SK-N-SH (cell line): ENCODE data around the gene TCF3. TPM values are rescaled to one million over a fixed set of nuclear protein-coding genes. Genes with fewer than 3 reads are reported as not detected.

Experiments
- CTCF ChIA-PET: fragments of 300-600, 350-600 bp; formaldehyde crosslinking; extraction: SDS; loops from one replicate; lab custom pipeline; 2021; lab: Yijun Ruan, JAX
- POLR2A ChIA-PET: fragments of 350-600 bp; sonication (Branson Sonifier 250); formaldehyde crosslinking; extraction: SDS; loops from one replicate; lab custom pipeline; 2020; ENCODE audit warnings: antibody characterized with exemption, inconsistent platforms; lab: Yijun Ruan, JAX
- DNase-seq: peaks from one replicate; pipeline ENCODE4 v3.0.0; 2012
- H2AFZ ChIP-seq: fragments of 200-600 bp; sonication (generic); 2 replicates; pipeline ENCODE4 v1.8.1; 2016; ENCODE audit warnings: antibody characterized with exemption, mild to moderate bottlenecking, low read depth
- H3F3A ChIP-seq: fragments of 200-600 bp; sonication (generic); replicated peaks from 2 replicates; pipeline ENCODE3; 2016; ENCODE audit warnings: antibody characterized with exemption, mild to moderate bottlenecking; ENCODE audit not compliant: insufficient read depth
- H3K27ac ChIP-seq, 2 experiments: fragments of 200-500 bp in 1 of 2; fragments of 200-600 bp in 1 of 2; sonication (Bioruptor generic) in 1 of 2; sonication (generic), shearing (Covaris generic) in 1 of 2; 2 replicates each; pipeline versions ENCODE4 v1.5.1 to v1.6.1; 2014 to 2016; ENCODE audit warnings: low read depth in 2 of 2, inconsistent platforms in 1 of 2, low read length in 1 of 2, mild to moderate bottlenecking in 1 of 2, mixed read lengths in 1 of 2
- H3K27me3 ChIP-seq: fragments of 200-600 bp; sonication (generic), shearing (Covaris generic); 2 replicates; pipeline ENCODE4 v1.6.1; 2016; ENCODE audit warnings: mixed run types; ENCODE audit not compliant: insufficient read depth
- H3K36me3 ChIP-seq, 2 experiments: fragments of 200-500 bp in 1 of 2; fragments of 200-600 bp in 1 of 2; sonication (Bioruptor generic) in 1 of 2; sonication (generic) in 1 of 2; replicated peaks in 1 of 2; 2 replicates each; pipeline versions ENCODE3 to v1.5.1; 2014 to 2016; ENCODE audit warnings: low read length in 1 of 2, mild to moderate bottlenecking in 1 of 2; ENCODE audit not compliant: insufficient read depth in 2 of 2, control insufficient read depth in 1 of 2
- H3K4me1 ChIP-seq, 2 experiments: fragments of 200-500 bp in 1 of 2; fragments of 200-600 bp in 1 of 2; sonication (Bioruptor generic) in 1 of 2; sonication (generic), shearing (Covaris generic) in 1 of 2; 2 replicates each; pipeline versions ENCODE4 v1.5.1 to v1.6.1; 2014 to 2016; ENCODE audit warnings: low read depth in 1 of 2, low read length in 1 of 2, mixed run types in 1 of 2; ENCODE audit not compliant: insufficient read depth in 2 of 2, control insufficient read depth in 1 of 2
- H3K4me2 ChIP-seq: fragments of 200-600 bp; sonication (generic), shearing (Covaris generic); 2 replicates; pipeline ENCODE4 v1.6.1; 2017; ENCODE audit warnings: mixed run types
- H3K4me3 ChIP-seq, 2 experiments: fragments of 200-500 bp in 1 of 2; fragments of 200-600 bp in 1 of 2; sonication (Bioruptor generic) in 1 of 2; sonication (generic), shearing (Covaris generic) in 1 of 2; 2 replicates each; pipeline versions ENCODE4 v1.5.1 to v1.8.1; 2014 to 2016; ENCODE audit warnings: low read depth in 2 of 2, inconsistent platforms in 1 of 2, low read length in 1 of 2, mild to moderate bottlenecking in 1 of 2, mixed read lengths in 1 of 2, moderate library complexity in 1 of 2
- H3K79me2 ChIP-seq: fragments of 200-600 bp; sonication (generic); 2 replicates; pipeline ENCODE4 v1.8.1; 2017; ENCODE audit warnings: mild to moderate bottlenecking; ENCODE audit not compliant: insufficient read depth
- H3K9ac ChIP-seq: fragments of 200-600 bp; sonication (generic); 2 replicates; pipeline ENCODE4 v1.6.1; 2017; ENCODE audit warnings: mixed run types
- H3K9me2 ChIP-seq: fragments of 200-600 bp; sonication (generic); 2 replicates; pipeline ENCODE4 v1.6.1; 2017; ENCODE audit warnings: mixed run types
- H3K9me3 ChIP-seq: fragments of 200-600 bp; sonication (generic); 2 replicates; pipeline ENCODE4 v1.6.1; 2017; ENCODE audit warnings: mixed run types, mild to moderate bottlenecking, moderate library complexity
- H4K20me1 ChIP-seq: fragments of 200-600 bp; sonication (generic); 2 replicates; pipeline ENCODE4 v1.6.1; 2017; ENCODE audit warnings: mild to moderate bottlenecking, mixed run types; ENCODE audit not compliant: insufficient read depth
- EZH2phosphoT487 ChIP-seq: fragments of 200-600 bp; sonication (generic); IDR thresholded peaks from 2 replicates; pipeline ENCODE4 v1.6.1; 2017; ENCODE audit warnings: low read depth, mixed run types, mild to moderate bottlenecking, antibody characterized with exemption, moderate library complexity, borderline replicate concordance
- FOSL2 ChIP-seq: IDR thresholded peaks from 2 replicates; pipeline ENCODE4 v1.4.0; 2012; ENCODE audit warnings: low read depth, mild to moderate bottlenecking, moderate library complexity, borderline replicate concordance
- GABPA ChIP-seq: IDR thresholded peaks from 2 replicates; pipeline ENCODE4 v1.4.0; 2012; ENCODE audit warnings: low read depth, mild to moderate bottlenecking
- GATA2 ChIP-seq: sonication (generic); formaldehyde crosslinking; IDR thresholded peaks from 2 replicates; pipeline ENCODE4 v1.5.0; 2020; ENCODE audit warnings: mild to moderate bottlenecking, missing genetic modification reagents
- JUND ChIP-seq: IDR thresholded peaks from 2 replicates; pipeline ENCODE4 v1.4.0; 2012
- MEF2A ChIP-seq: IDR thresholded peaks from 2 replicates; pipeline ENCODE4 v1.4.0; 2012; ENCODE audit warnings: low read depth, borderline replicate concordance
- MXI1 ChIP-seq: IDR thresholded peaks from 2 replicates; pipeline ENCODE4 v1.6.1; 2012; ENCODE audit warnings: mild to moderate bottlenecking, low read depth, low read length, improper control_type of control experiment
- POLR2AphosphoS5 ChIP-seq: IDR thresholded peaks from 2 replicates; pipeline ENCODE4 v1.6.1; 2012; ENCODE audit warnings: low read depth, low read length
- YY1 ChIP-seq: IDR thresholded peaks from 2 replicates; pipeline ENCODE4 v1.4.0; 2012; ENCODE audit warnings: low read depth, mild to moderate bottlenecking
- WGBS: methylation state at CpG from one replicate; pipeline ENCODE4 v1.1.6; 2017; ENCODE audit warnings: low lambda C conversion rate; 5-methylcytosine and 5-hydroxymethylcytosine counted together
- polyA plus RNA-seq, 3 experiments: library from polyadenylated mRNA; depleted of rRNA; stranded (reverse); fragments of >200 nt; gene quantifications; 2 replicates each; pipeline ENCODE4 v1.2.3, GENCODE V29; 2012
- TF ChIP-seq, protein P1 (sequence below): IDR thresholded peaks from 2 replicates; pipeline ENCODE4 v1.4.0; 2012; ENCODE audit warnings: low read depth, borderline replicate concordance
- TF ChIP-seq, protein P2 (sequence below): IDR thresholded peaks from 2 replicates; pipeline ENCODE4; 2012
- TF ChIP-seq, protein P3 (sequence below): fragments of 150-350 bp; IDR thresholded peaks from 2 replicates; pipeline ENCODE4 v1.6.1; 2016; ENCODE audit warnings: mild to moderate bottlenecking, low read depth, low read length
- TF ChIP-seq, protein P4 (sequence below): IDR thresholded peaks from 2 replicates; pipeline ENCODE4 v1.4.0; 2012; ENCODE audit warnings: low read depth
- TF ChIP-seq, protein P5 (sequence below): IDR thresholded peaks from 2 replicates; pipeline ENCODE4 v1.4.0; 2012; ENCODE audit warnings: low read depth, borderline replicate concordance

The TCF3 gene
- polyA plus RNA-seq, 1 of the 3 experiments (the other 2 are of a cell fraction), result 104 TPM

DNA sequence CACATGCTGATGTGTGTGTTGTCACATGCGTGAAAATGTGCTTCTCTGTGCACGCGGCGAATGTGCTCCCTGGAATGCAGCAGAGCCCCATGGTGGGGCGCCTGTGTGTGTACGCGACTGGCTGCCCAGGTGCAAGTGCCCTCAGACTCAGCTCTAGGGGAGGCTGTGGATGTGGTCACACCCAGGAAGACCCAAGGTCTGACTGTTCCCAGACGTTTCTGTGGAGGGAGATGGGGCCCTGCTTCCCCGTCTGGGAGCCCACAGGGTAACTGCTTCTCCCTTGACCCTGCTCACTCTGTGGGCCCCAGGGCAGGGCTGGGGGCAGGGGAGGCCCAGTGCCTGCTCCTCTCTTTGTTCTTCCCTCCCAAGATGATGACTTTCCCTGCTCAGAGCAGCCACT lies 39.3 kb downstream of the TCF3 start:
- Histone ChIP-seq H3K79me2 (no peaks in the 10 kb centered on the region), H3F3A (peaks cover 7% of the 10 kb centered on the region), H3K9me3 (no peaks in the 10 kb centered on the region), H3K4me2 (no peak overlapping the region), H3K4me3 (no peak overlapping the region), H3K36me3 (peaks cover 3 to 69% of the 10 kb centered on the region in 2 experiments), H3K27me3 (no peaks in the 10 kb centered on the region)
- 84% methylated on average over 8 of the region's 9 CpGs for WGBS
- CTCF ChIA-PET, result interaction anchor here (1.5 to 1.6 kb wide), 2 partner anchors 11 to 67 kb away, joined by 5 read pairs; no protein-coding TSS in a partner anchor
- DNase-seq, result no peak
- TF ChIP-seq YY1, result no peak
- TF ChIP-seq, protein P1, sequence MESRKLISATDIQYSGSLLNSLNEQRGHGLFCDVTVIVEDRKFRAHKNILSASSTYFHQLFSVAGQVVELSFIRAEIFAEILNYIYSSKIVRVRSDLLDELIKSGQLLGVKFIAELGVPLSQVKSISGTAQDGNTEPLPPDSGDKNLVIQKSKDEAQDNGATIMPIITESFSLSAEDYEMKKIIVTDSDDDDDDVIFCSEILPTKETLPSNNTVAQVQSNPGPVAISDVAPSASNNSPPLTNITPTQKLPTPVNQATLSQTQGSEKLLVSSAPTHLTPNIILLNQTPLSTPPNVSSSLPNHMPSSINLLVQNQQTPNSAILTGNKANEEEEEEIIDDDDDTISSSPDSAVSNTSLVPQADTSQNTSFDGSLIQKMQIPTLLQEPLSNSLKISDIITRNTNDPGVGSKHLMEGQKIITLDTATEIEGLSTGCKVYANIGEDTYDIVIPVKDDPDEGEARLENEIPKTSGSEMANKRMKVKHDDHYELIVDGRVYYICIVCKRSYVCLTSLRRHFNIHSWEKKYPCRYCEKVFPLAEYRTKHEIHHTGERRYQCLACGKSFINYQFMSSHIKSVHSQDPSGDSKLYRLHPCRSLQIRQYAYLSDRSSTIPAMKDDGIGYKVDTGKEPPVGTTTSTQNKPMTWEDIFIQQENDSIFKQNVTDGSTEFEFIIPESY, result no peak
- no peak for TF ChIP-seq GATA2 (CRISPR knock-in tag)
- no peak for TF ChIP-seq GABPA
- TF ChIP-seq, protein P2, sequence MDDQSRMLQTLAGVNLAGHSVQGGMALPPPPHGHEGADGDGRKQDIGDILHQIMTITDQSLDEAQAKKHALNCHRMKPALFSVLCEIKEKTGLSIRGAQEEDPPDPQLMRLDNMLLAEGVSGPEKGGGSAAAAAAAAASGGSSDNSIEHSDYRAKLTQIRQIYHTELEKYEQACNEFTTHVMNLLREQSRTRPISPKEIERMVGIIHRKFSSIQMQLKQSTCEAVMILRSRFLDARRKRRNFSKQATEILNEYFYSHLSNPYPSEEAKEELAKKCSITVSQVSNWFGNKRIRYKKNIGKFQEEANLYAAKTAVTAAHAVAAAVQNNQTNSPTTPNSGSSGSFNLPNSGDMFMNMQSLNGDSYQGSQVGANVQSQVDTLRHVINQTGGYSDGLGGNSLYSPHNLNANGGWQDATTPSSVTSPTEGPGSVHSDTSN, result no peak
- TF ChIP-seq JUND, result no peak
- no peak for TF ChIP-seq MXI1
- TF ChIP-seq, protein P3, sequence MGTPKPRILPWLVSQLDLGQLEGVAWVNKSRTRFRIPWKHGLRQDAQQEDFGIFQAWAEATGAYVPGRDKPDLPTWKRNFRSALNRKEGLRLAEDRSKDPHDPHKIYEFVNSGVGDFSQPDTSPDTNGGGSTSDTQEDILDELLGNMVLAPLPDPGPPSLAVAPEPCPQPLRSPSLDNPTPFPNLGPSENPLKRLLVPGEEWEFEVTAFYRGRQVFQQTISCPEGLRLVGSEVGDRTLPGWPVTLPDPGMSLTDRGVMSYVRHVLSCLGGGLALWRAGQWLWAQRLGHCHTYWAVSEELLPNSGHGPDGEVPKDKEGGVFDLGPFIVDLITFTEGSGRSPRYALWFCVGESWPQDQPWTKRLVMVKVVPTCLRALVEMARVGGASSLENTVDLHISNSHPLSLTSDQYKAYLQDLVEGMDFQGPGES, result no peak
- no peak for TF ChIP-seq POLR2AphosphoS5
- TF ChIP-seq, protein P4, sequence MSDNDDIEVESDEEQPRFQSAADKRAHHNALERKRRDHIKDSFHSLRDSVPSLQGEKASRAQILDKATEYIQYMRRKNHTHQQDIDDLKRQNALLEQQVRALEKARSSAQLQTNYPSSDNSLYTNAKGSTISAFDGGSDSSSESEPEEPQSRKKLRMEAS, result no peak
- TF ChIP-seq, protein P5, sequence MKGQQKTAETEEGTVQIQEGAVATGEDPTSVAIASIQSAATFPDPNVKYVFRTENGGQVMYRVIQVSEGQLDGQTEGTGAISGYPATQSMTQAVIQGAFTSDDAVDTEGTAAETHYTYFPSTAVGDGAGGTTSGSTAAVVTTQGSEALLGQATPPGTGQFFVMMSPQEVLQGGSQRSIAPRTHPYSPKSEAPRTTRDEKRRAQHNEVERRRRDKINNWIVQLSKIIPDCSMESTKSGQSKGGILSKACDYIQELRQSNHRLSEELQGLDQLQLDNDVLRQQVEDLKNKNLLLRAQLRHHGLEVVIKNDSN, result no peak
- no peak for TF ChIP-seq FOSL2
- TF ChIP-seq EZH2phosphoT487, result no peak
- TF ChIP-seq MEF2A, result no peak
- TF ChIP-seq, all 33 proteins: peak for 0
- Histone ChIP-seq H3K9me2 (no peaks in the 10 kb centered on the region), H3K4me1 (no peaks in the 10 kb centered on the region; a peak in 1 of 4 replicates), H3K27ac (no peak overlapping the region), H4K20me1 (peaks cover 10% of the 10 kb centered on the region; the same call in 1 of the 2 replicates), H3K9ac (no peak overlapping the region), H2AFZ (no peak overlapping the region)
- POLR2A ChIA-PET, result interaction anchor here (0.7 to 1.0 kb wide), 2 partner anchors 9 to 15 kb away, joined by 3 read pairs; no protein-coding TSS in a partner anchor
